HepG2 (cell line): ENCODE results near the gene ANXA3. TPM values are rescaled to one million over a fixed set of nuclear protein-coding genes. Genes with fewer than 3 reads are reported as not detected.

Source experiments
- ATAC-seq: fragments of 200-7000 bp; cut with Tn5 transposase; 3 replicates; pipeline ENCODE4 v1.9.1; 2020; ENCODE audit warnings: mild to moderate bottlenecking, moderate library complexity
- BruUV-seq: library from RNA; stranded (reverse); fragments of 400-500 nt; replicated peaks from 2 replicates; lab custom pipeline; 2021; lab: Mats Ljungman, UMichigan
- CTCF ChIA-PET: fragments of 300-600 bp; formaldehyde crosslinking; extraction: SDS; loops from one replicate; lab custom pipeline; 2021; ENCODE audit warnings: low total read pairs, inconsistent platforms, low intra/inter-chr PET ratio; lab: Yijun Ruan, JAX
- POLR2A ChIA-PET: fragments of 350-600 bp; sonication (Branson Sonifier 250); formaldehyde crosslinking; loops from one replicate; lab custom pipeline; 2020; ENCODE audit warnings: antibody characterized with exemption, inconsistent platforms; lab: Yijun Ruan, JAX
- DNase-seq: peaks from one replicate; pipeline ENCODE4 v3.0.0-alpha.2; 2015; ENCODE audit warnings: low spot score
- FAIRE-seq: peaks from 3 replicates; lab custom pipeline; 2011; peaks lifted over from hg19 to GRCh38; lab: Jason Lieb, UNC
- H2AFZ ChIP-seq: one replicate; pipeline ENCODE4 v1.6.1; 2011; ENCODE audit warnings: low read length, inconsistent platforms
- H3K27ac ChIP-seq: fragments of 300-600 bp; 3 replicates; pipeline ENCODE4 v1.8.0; 2011; ENCODE audit warnings: mixed run types, mild to moderate bottlenecking, mixed read lengths, low read length, inconsistent platforms; ENCODE audit not compliant: insufficient read depth; ENCODE audit errors: extremely low read length
- H3K27me3 ChIP-seq, 2 experiments: fragments of 200-600 bp in 1 of 2; 2 replicates in 1 of 2; 3 replicates in 1 of 2; pipeline versions ENCODE4 v1.6.0 to v1.8.0; 2011; ENCODE audit warnings: low read length in 2 of 2, mild to moderate bottlenecking in 2 of 2, moderate library complexity in 2 of 2, inconsistent platforms in 1 of 2; ENCODE audit not compliant: insufficient read depth in 2 of 2, control insufficient read depth in 1 of 2
- H3K36me3 ChIP-seq, 2 experiments: fragments of 200-600 bp in 1 of 2; replicated peaks in 1 of 2; 2 replicates in 1 of 2; 3 replicates in 1 of 2; pipeline versions ENCODE4 v1.5.1 to v1.8.0; 2011; ENCODE audit warnings: low read length in 2 of 2, inconsistent platforms in 1 of 2; ENCODE audit not compliant: insufficient read depth in 2 of 2, control insufficient read depth in 1 of 2
- H3K4me1 ChIP-seq: 2 replicates; pipeline ENCODE4 v1.5.1; 2012; ENCODE audit warnings: low read length, inconsistent platforms; ENCODE audit not compliant: insufficient read depth
- H3K4me2 ChIP-seq: 2 replicates; pipeline ENCODE4 v1.6.0; 2011; ENCODE audit warnings: low read depth, low read length, inconsistent platforms
- H3K4me3 ChIP-seq, 3 experiments: fragments of 200-600 bp in 1 of 3; sonication (generic), shearing (Covaris generic) in 1 of 3; replicated peaks in 1 of 3; 2 replicates each; pipeline ENCODE4 v1.5.1; 2011 to 2016; ENCODE audit warnings: low read length in 3 of 3, inconsistent platforms in 2 of 3, low read depth in 2 of 3, mild to moderate bottlenecking in 2 of 3, control low read depth in 1 of 3, mixed read lengths in 1 of 3; ENCODE audit not compliant: insufficient read depth in 1 of 3
- H3K79me2 ChIP-seq: one replicate; pipeline ENCODE4 v1.6.1; 2011; ENCODE audit warnings: low read length, inconsistent platforms; ENCODE audit not compliant: insufficient read depth
- H3K9ac ChIP-seq: 2 replicates; pipeline ENCODE4 v1.6.0; 2011; ENCODE audit warnings: mild to moderate bottlenecking, low read depth, low read length, inconsistent platforms; ENCODE audit not compliant: insufficient read depth
- H3K9me3 ChIP-seq: 2 replicates; pipeline ENCODE4 v1.5.1; 2012; ENCODE audit warnings: mild to moderate bottlenecking, low read length
- H4K20me1 ChIP-seq: 2 replicates; pipeline ENCODE4 v1.6.0; 2011; ENCODE audit warnings: inconsistent platforms, mild to moderate bottlenecking, low read length, moderate library complexity; ENCODE audit not compliant: insufficient read depth
- EHMT2 ChIP-seq: fragments of 200-600 bp; sonication (generic); IDR thresholded peaks from 2 replicates; pipeline ENCODE4 v1.7.0; 2017; ENCODE audit warnings: antibody characterized with exemption, low read depth, low read length, borderline replicate concordance
- ELF3 ChIP-seq: IDR thresholded peaks from 2 replicates; pipeline ENCODE4 v1.6.1; 2016; ENCODE audit warnings: missing genetic modification reagents, missing compliant biosample characterization
- KLF12 ChIP-seq: sonication (generic); formaldehyde crosslinking; IDR thresholded peaks from 2 replicates; pipeline ENCODE4 v1.4.0; 2020; ENCODE audit warnings: missing genetic modification reagents, borderline replicate concordance
- NFKBIZ ChIP-seq: IDR thresholded peaks from 2 replicates; pipeline ENCODE4 v1.6.1; 2018; ENCODE audit warnings: missing genetic modification reagents, missing compliant biosample characterization
- PLRG1 ChIP-seq: fragments of 450-650 bp; conservative IDR thresholded peaks from 2 replicates; pipeline ENCODE4 v1.6.1; 2016
- RBAK ChIP-seq: sonication (generic); formaldehyde crosslinking; IDR thresholded peaks from 2 replicates; pipeline ENCODE4 v1.5.1; 2020; ENCODE audit warnings: mild to moderate bottlenecking, missing genetic modification reagents
- SRF ChIP-seq: IDR thresholded peaks from 2 replicates; pipeline ENCODE4 v1.6.1; 2011; ENCODE audit warnings: mild to moderate bottlenecking, low read depth, low read length, moderate library complexity
- TFDP1 ChIP-seq: IDR thresholded peaks from 2 replicates; pipeline ENCODE4 v1.6.1; 2016; ENCODE audit warnings: missing compliant biosample characterization, missing genetic modification reagents, borderline replicate concordance
- ZNF253 ChIP-seq: sonication (generic); formaldehyde crosslinking; IDR thresholded peaks from 2 replicates; pipeline ENCODE4 v1.8.0; 2022; ENCODE audit warnings: mild to moderate bottlenecking, missing genetic modification reagents, borderline replicate concordance
- ZNF326 ChIP-seq: sonication (generic); formaldehyde crosslinking; IDR thresholded peaks from 2 replicates; pipeline ENCODE4 v1.4.0; 2020; ENCODE audit warnings: missing genetic modification reagents, borderline replicate concordance
- ZNF513 ChIP-seq: sonication (generic); formaldehyde crosslinking; conservative IDR thresholded peaks from 2 replicates; pipeline ENCODE4 v1.5.0; 2020; ENCODE audit warnings: missing genetic modification reagents
- ZNF557 ChIP-seq: sonication (generic); formaldehyde crosslinking; IDR thresholded peaks from 2 replicates; pipeline ENCODE4 v1.4.0; 2020; ENCODE audit warnings: missing genetic modification reagents
- ZNF558 ChIP-seq: sonication (generic); formaldehyde crosslinking; IDR thresholded peaks from 2 replicates; pipeline ENCODE4 v1.9.0; 2022; ENCODE audit warnings: mild to moderate bottlenecking, missing genetic modification reagents, borderline replicate concordance
- ZNF75D ChIP-seq: sonication (generic); formaldehyde crosslinking; IDR thresholded peaks from 2 replicates; pipeline ENCODE4 v1.8.1; 2023; ENCODE audit warnings: missing genetic modification reagents, mild to moderate bottlenecking, borderline replicate concordance
- ZNF788 ChIP-seq: sonication (generic); formaldehyde crosslinking; IDR thresholded peaks from 2 replicates; pipeline ENCODE4 v1.5.0; 2020; ENCODE audit warnings: mild to moderate bottlenecking, missing genetic modification reagents, borderline replicate concordance
- WGBS: methylation state at CpG from one replicate; pipeline ENCODE4 v1.1.6; 2017; ENCODE audit warnings: low lambda C conversion rate; 5-methylcytosine and 5-hydroxymethylcytosine counted together
- in situ Hi-C: cut with HindIII; loops from 2 replicates; pipeline ENCODE4 v1.10.0; 2017; ENCODE audit warnings: low pct_unique_long_range_greater_than_20kb; ENCODE audit not compliant: extremely low pct_ligation_motif_present
- intact Hi-C: fragments of 100-400 bp; cut with micrococcal nuclease; formaldehyde crosslinking; loops from one replicate; pipeline ENCODE4 v1.10.0; 2022; ENCODE audit not compliant: unreplicated experiment
- polyA plus RNA-seq, 8 experiments: library from polyadenylated mRNA; depleted of rRNA in 3 of 8; stranded (reverse) in 7 of 8; unstranded in 1 of 8; fragments of >200 nt; fragmentation: Illumina TruSeq in 4 of 8; extraction: Trizol in 4 of 8; gene quantifications; 2 replicates each; pipeline versions ENCODE4 v1.2.1 to v1.2.3, GENCODE V29; 2011 to 2016; ENCODE audit warnings: low read depth in 4 of 8, missing spikeins in 1 of 8, mixed read lengths in 1 of 8; ENCODE audit not compliant: insufficient read depth in 1 of 8
- total RNA-seq, 5 experiments: library from RNA; depleted of rRNA; stranded (reverse); fragments of >200 nt; fragmentation: Illumina TruSeq; extraction: Trizol; gene quantifications; 2 replicates each; pipeline ENCODE4 v1.2.3, GENCODE V29; 2016; ENCODE audit warnings: low read depth in 1 of 5
- TF ChIP-seq, protein P1 (sequence below): sonication (generic); formaldehyde crosslinking; conservative IDR thresholded peaks from 2 replicates; pipeline ENCODE4 v1.4.0; 2020; ENCODE audit warnings: missing genetic modification reagents
- TF ChIP-seq, protein P2 (sequence below): sonication (generic); formaldehyde crosslinking; IDR thresholded peaks from 2 replicates; pipeline ENCODE4 v1.8.0; 2022; ENCODE audit warnings: missing genetic modification reagents, mild to moderate bottlenecking, borderline replicate concordance

ANXA3 gene
- total and polyA plus RNA-seq, 2 of the 13 experiments (the other 11 are each of a cell fraction or from before 2014, with no cell fraction given), result 6.5 to 6.9 TPM

GRCh38 chr4:78518561-78518960 is 33.0 kb upstream of the ANXA3 start (continued):
- TF ChIP-seq NFKBIZ (no peak), ZNF326 (no peak), TFDP1 (no peak), RBAK (CRISPR knock-in tag) (no peak), ZNF788 (CRISPR knock-in tag) (no peak)
- TF ChIP-seq, protein P1, sequence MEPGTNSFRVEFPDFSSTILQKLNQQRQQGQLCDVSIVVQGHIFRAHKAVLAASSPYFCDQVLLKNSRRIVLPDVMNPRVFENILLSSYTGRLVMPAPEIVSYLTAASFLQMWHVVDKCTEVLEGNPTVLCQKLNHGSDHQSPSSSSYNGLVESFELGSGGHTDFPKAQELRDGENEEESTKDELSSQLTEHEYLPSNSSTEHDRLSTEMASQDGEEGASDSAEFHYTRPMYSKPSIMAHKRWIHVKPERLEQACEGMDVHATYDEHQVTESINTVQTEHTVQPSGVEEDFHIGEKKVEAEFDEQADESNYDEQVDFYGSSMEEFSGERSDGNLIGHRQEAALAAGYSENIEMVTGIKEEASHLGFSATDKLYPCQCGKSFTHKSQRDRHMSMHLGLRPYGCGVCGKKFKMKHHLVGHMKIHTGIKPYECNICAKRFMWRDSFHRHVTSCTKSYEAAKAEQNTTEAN (CRISPR knock-in tag), result no peak

DNA sequence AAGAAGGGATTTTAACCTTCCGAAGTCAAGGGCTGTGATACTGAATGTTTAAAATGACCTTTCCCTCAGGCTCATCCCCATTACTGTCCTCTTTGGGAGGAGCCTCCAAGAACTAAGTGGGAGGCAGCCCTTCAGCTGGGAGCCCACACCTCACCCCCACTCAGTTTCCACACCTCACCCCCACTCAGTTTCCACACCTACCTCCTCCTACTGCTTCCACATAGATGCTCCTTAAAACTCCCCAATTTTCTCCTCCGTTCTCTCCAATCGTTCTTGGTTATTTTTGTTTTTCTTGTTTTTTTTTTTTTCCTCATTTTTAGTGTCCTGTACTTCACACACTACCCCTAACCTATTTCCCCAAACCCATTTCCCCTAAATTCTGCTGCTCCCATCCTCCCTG is 31.6 kb upstream of the ANXA3 start:
- ChIA-PET POLR2A (no interaction called here), CTCF (no interaction called here)
- Histone ChIP-seq H2AFZ (no peak overlapping the region), H3K9ac (no peak overlapping the region), H3K4me1 (no peaks in the 10 kb centered on the region), H3K36me3 (peaks cover 19 to 63% of the 10 kb centered on the region in 2 experiments), H3K4me3 (no peak overlapping the region), H3K4me2 (no peak overlapping the region), H3K27ac (no peak overlapping the region), H3K9me3 (no peaks in the 10 kb centered on the region), H3K27me3 (no peaks in the 10 kb centered on the region), H4K20me1 (no peaks in the 10 kb centered on the region), H3K79me2 (no peaks in the 10 kb centered on the region)
- FAIRE-seq (no peak), DNase-seq (no peak), ATAC-seq (no peak)
- TF ChIP-seq, protein P2, sequence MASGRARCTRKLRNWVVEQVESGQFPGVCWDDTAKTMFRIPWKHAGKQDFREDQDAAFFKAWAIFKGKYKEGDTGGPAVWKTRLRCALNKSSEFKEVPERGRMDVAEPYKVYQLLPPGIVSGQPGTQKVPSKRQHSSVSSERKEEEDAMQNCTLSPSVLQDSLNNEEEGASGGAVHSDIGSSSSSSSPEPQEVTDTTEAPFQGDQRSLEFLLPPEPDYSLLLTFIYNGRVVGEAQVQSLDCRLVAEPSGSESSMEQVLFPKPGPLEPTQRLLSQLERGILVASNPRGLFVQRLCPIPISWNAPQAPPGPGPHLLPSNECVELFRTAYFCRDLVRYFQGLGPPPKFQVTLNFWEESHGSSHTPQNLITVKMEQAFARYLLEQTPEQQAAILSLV (CRISPR knock-in tag), result no peak
- TF ChIP-seq ELF3 (CRISPR knock-in tag) (no peak), ZNF75D (CRISPR knock-in tag) (no peak), EHMT2 (no peak), PLRG1 (no peak), KLF12 (CRISPR knock-in tag) (no peak), ZNF253 (CRISPR knock-in tag) (no peak), ZNF558 (CRISPR knock-in tag) (no peak), ZNF557 (no peak), ZNF513 (CRISPR knock-in tag) (no peak), SRF (no peak)
- in situ Hi-C loops (loop anchor here (10.0 kb wide), 1 partner anchor 565 kb away; no protein-coding TSS in a partner anchor), intact Hi-C loops (no loop called here)
- 88% methylated on average over 3 of the region's 3 CpGs for WGBS
- no TSS peak for BruUV-seq
